ENCODE measurements around the gene OBSCN. TPM values are rescaled to one million over a fixed set of nuclear protein-coding genes. Genes with fewer than 3 reads are reported as not detected.

OBSCN gene
- total RNA-seq, 1 experiment from 2014 or later: 33.3 TPM

- H2BK12ac ChIP-seq (ENCODE audit: insufficient read length, low read depth, low read length): no peak overlapping the region
- no peak overlapping the region for H2BK20ac ChIP-seq (ENCODE audit: low read depth, low read length, poor library complexity, severe bottlenecking)
- H3K4me1 ChIP-seq (ENCODE audit: insufficient read depth, low read length): no peaks in the 10 kb centered on the region
- no peaks in the 10 kb centered on the region for H3K9me3 Mint-ChIP-seq
- no peak overlapping the region for H4K8ac ChIP-seq (replicated peaks; ENCODE audit: insufficient read length, low read depth, low read length)
- no peak overlapping the region for H3K4me3 Mint-ChIP-seq
- H3K4ac ChIP-seq (ENCODE audit: low read depth, low read length): no peak overlapping the region
- H3K9me3 ChIP-seq (ENCODE audit: control insufficient read depth, low read depth, low read length): no peaks in the 10 kb centered on the region
- H4K20me1 ChIP-seq (ENCODE audit: control insufficient read depth, insufficient read depth, insufficient read length): no peaks in the 10 kb centered on the region
- H3K27me3 ChIP-seq (ENCODE audit: insufficient read depth, low read length): no peaks in the 10 kb centered on the region
- no peak overlapping the region for H3K9ac ChIP-seq (ENCODE audit: extremely low read depth, insufficient read length, low read length)
- TF ChIP-seq, protein P1, sequence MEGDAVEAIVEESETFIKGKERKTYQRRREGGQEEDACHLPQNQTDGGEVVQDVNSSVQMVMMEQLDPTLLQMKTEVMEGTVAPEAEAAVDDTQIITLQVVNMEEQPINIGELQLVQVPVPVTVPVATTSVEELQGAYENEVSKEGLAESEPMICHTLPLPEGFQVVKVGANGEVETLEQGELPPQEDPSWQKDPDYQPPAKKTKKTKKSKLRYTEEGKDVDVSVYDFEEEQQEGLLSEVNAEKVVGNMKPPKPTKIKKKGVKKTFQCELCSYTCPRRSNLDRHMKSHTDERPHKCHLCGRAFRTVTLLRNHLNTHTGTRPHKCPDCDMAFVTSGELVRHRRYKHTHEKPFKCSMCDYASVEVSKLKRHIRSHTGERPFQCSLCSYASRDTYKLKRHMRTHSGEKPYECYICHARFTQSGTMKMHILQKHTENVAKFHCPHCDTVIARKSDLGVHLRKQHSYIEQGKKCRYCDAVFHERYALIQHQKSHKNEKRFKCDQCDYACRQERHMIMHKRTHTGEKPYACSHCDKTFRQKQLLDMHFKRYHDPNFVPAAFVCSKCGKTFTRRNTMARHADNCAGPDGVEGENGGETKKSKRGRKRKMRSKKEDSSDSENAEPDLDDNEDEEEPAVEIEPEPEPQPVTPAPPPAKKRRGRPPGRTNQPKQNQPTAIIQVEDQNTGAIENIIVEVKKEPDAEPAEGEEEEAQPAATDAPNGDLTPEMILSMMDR (conservative IDR thresholded peaks at IDR 0.05): no peak
- H3K18ac ChIP-seq (ENCODE audit: insufficient read length, low read depth, low read length): no peak overlapping the region
- H4K5ac ChIP-seq (ENCODE audit: insufficient read length, low read depth, low read length): no peak overlapping the region
- H2BK5ac ChIP-seq (ENCODE audit: insufficient read length, low read length): no peak overlapping the region
- no peak overlapping the region for H3K56ac ChIP-seq (ENCODE audit: insufficient read length, low read depth, low read length)
- no peaks in the 10 kb centered on the region for H3K79me1 ChIP-seq (ENCODE audit: insufficient read depth, low read depth, low read length, poor library complexity, severe bottlenecking)
- no peak overlapping the region for H2BK120ac ChIP-seq (ENCODE audit: low read depth, low read length, poor library complexity, severe bottlenecking)
- DNase-seq: no peak
- WGBS (ENCODE audit: extremely low coverage, insufficient read length, low lambda C conversion rate): no CpG with 5 or more reads among the region's 3 CpGs
- H3T11ph ChIP-seq (ENCODE audit: low read length): no peak overlapping the region
- H3K27me3 Mint-ChIP-seq (ENCODE audit: low read depth): no peaks in the 10 kb centered on the region
- peaks cover 19 to 49% (median 36%) of the 10 kb centered on the region in 3 experiments; a peak in 6 of 7 replicates for H3K36me3 Mint-ChIP-seq (ENCODE audit: insufficient read depth in 1 of 3, low read depth in 3 of 3)
- H2AK5ac ChIP-seq (ENCODE audit: insufficient read length, low read length): no peak overlapping the region
- no peaks in the 10 kb centered on the region for H3K79me2 ChIP-seq (ENCODE audit: insufficient read depth, low read length)
- H3K23me2 ChIP-seq (ENCODE audit: insufficient read length, low read depth, low read length, poor library complexity, severe bottlenecking): no peaks in the 10 kb centered on the region
- H3K27ac ChIP-seq (ENCODE audit: insufficient read length, low read depth, low read length): no peak overlapping the region
- H3K4me1 Mint-ChIP-seq: no peaks in the 10 kb centered on the region
- H3K23ac ChIP-seq (ENCODE audit: insufficient read length, low read depth, low read length): no peak overlapping the region
- no peak overlapping the region for H3K4me2 ChIP-seq (ENCODE audit: insufficient read depth, insufficient read length, low read length)
- no peak overlapping the region for H2AFZ ChIP-seq (ENCODE audit: low read length)
- H4K91ac ChIP-seq (ENCODE audit: insufficient read length, low read depth, low read length): no peak overlapping the region
- no peak overlapping the region for H3K14ac ChIP-seq (ENCODE audit: insufficient read depth, low read length)
- no peak overlapping the region for H3K27ac Mint-ChIP-seq
- H2BK15ac ChIP-seq (ENCODE audit: low read depth, low read length): no peak overlapping the region
Observed at GRCh38 chr1:228284148-228284495, 76.3 kb downstream of the OBSCN start.

Measured in H9 (cell line).